KG1 (cell line): ENCODE measurements around the gene TMEM80.
"Not testable (repeated sequence)": the region's sequence is repeated elsewhere in the genome, so short reads cannot be mapped to it uniquely, and the experiment has no call there.

ENCODE experiments used
- DNase-seq: peaks from one replicate; lab custom pipeline; 2025; lab: John Stamatoyannopoulos, UW

TMEM80 gene

GRCh38 chr11:679271-680207, 16.1 kb upstream of the TMEM80 start:
- DNase-seq = no peak

- DNase-seq = no peak
Observed at GRCh38 chr11:680476-680875, 15.1 kb upstream of the TMEM80 start.

- DNase-seq = no peak
Observed at GRCh38 chr11:680970-681369, 14.6 kb upstream of the TMEM80 start.

GRCh38 chr11:686451-687243, 9.0 kb upstream of the TMEM80 start:
- no peak for DNase-seq

GRCh38 chr11:687751-688150, 7.9 kb upstream of the TMEM80 start:
- no peak for DNase-seq

GRCh38 chr11:688681-689080, 6.9 kb upstream of the TMEM80 start:
- DNase-seq = no peak

GRCh38 chr11:689625-690024, 6.0 kb upstream of the TMEM80 start:
- no peak for DNase-seq

GRCh38 chr11:690244-690643, 5.4 kb upstream of the TMEM80 start:
- DNase-seq = not testable (repeated sequence)

- no peak for DNase-seq
Observed at GRCh38 chr11:690738-691633, 4.6 kb upstream of the TMEM80 start.

- no peak for DNase-seq
Observed at GRCh38 chr11:691710-692590, 3.7 kb upstream of the TMEM80 start.

- DNase-seq = no peak
Observed at GRCh38 chr11:692824-693414, 2.7 kb upstream of the TMEM80 start.

GRCh38 chr11:693415-693831, 2.2 kb upstream of the TMEM80 start:
- DNase-seq = no peak

- DNase-seq = no peak
Observed at GRCh38 chr11:693887-694562, 1.6 kb upstream of the TMEM80 start.

- DNase-seq = peak; percentile 96
Observed at GRCh38 chr11:694563-695287, 891 bp upstream of the TMEM80 start, which contains the start of gene DEAF1. TSS of gene DEAF1 (minus strand) at chr11:695222. CDS start at chr11:695047, 175 bp downstream.

- DNase-seq = no peak
Observed at GRCh38 chr11:695288-695537, 403 bp upstream of the TMEM80 start.

- no peak for DNase-seq
Observed at GRCh38 chr11:696955-697491, 1.4 kb downstream of the TMEM80 start.

- DNase-seq = no peak
Observed at GRCh38 chr11:697811-698311, 2.2 kb downstream of the TMEM80 start.

- no peak for DNase-seq
Observed at GRCh38 chr11:698493-699115, 3.0 kb downstream of the TMEM80 start.

GRCh38 chr11:699116-699508, 3.5 kb downstream of the TMEM80 start:
- no peak for DNase-seq
